GM19438 (cell line): ENCODE results near the gene DRD4.

Experiments
- ATAC-seq: cut with Tn5 transposase; IDR thresholded peaks from one replicate; pipeline ENCODE4 v1.9.1; 2021; ENCODE audit warnings: low read depth; ENCODE audit not compliant: unreplicated experiment

The DRD4 gene

GRCh38 chr11:636511-637332, at the start of gene DRD4:
Gene DRD4 (plus strand): TSS chr11:637269. CDS start chr11:637305, 36 bp downstream.
- ATAC-seq, result no peak

- no peak for ATAC-seq
Observed at GRCh38 chr11:587546-587945, 49.5 kb upstream of the DRD4 start.

GRCh38 chr11:587978-588380, 49.1 kb upstream of the DRD4 start:
- ATAC-seq, result no peak

- ATAC-seq, result no peak
Observed at GRCh38 chr11:589798-590197, 47.3 kb upstream of the DRD4 start.

DNA sequence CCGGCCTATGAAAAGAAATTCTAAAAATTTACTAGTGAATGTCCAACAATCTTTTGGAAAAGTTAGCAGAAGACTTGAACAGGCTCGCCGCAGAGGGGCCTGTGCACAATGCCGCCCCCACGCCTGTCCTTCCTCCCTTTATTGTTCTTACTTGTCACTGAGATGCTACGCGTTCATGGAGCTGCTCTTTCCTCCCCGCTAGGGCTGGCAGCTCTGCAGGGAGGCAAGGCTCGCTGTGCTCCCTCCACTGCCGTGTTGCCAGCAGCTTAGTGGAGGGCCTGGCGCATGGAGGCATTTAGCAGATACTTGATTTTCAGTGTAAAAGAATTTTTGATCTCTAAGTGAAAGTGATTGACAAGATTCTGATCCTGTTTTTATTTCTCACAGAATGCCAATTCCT, 46.1 kb upstream of the DRD4 start:
- ATAC-seq, result no peak

DNA sequence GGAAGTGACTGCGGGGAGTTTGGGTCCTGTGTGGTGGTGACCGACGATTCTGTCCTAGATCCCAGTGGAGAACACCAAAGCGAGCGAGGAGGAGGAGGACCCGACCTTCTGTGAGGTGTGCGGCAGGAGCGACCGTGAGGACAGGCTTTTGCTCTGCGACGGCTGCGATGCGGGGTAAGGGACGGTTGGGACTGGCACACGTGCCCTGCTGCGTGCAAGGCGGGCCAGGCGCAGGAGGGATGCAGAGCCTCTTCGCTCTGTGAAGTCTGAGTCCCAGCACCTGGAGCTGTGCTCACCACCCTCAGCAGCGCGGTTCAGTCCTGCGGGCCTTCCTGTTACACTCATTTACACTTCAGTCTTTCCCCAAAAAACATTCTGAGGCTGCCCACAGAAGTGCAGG, 44.6 kb upstream of the DRD4 start:
- no peak for ATAC-seq

DNA sequence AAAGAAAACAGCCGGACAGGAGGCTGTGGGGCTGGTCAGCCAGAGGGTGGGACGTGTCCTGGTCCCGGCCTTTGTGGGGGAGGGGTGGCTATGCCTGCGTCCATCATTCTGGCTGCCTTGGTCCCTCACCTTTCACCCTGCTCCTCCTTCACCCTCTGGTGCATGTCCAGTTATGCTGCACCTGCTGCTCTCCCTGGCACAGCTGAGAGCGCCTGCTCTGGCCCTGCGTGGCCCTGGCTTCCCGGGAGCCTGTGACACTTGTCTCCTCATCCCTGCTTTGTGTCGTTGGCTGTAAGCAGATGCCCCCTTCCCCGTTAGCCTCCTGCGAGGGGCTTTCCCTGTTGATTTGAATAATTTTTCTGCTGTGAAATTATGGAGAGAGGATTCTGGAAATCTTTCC, 44.2 kb upstream of the DRD4 start:
- no peak for ATAC-seq

DNA sequence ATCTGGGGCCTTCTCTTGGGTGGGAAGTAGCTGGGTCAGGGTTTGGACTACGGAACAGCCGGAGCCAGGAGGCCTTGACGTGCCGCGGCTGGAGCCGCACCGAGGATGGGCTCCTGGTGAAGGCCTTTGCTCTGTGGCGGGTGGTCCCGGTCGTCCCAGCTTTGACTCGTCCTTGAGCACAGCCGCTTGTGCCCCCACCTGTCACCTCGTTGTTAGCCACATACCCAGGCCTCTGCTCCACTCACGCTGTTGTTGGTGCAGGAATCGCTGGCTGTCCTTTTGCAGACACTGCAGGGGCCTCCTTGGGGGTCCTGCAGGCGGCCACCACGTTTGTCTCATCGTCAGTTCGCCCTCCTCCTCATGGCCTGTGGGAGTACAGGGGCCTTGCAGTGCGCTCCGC, 43.7 kb upstream of the DRD4 start:
- no peak for ATAC-seq

- no peak for ATAC-seq
Observed at GRCh38 chr11:595400-595799, 41.7 kb upstream of the DRD4 start.

DNA sequence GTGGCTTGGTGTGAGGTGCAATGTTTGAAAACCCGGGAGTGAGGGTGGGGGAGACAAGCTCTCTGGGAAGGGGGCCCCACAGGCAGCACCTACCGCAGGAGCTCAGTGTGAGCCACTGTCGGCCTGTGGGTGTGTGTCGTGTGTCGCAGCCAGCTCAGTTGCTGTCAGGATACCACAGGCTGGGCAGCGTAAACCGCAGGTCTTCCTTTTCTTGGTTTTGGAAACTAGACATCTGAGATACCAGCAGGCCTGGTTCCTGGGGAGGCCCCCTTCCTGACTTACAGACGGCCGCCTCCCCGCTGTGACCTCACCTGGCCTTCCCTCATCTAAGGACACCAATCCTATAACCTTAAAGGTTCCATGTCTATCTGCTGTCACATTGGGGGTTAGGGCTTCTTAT, 40.7 kb upstream of the DRD4 start:
- no peak for ATAC-seq

DNA sequence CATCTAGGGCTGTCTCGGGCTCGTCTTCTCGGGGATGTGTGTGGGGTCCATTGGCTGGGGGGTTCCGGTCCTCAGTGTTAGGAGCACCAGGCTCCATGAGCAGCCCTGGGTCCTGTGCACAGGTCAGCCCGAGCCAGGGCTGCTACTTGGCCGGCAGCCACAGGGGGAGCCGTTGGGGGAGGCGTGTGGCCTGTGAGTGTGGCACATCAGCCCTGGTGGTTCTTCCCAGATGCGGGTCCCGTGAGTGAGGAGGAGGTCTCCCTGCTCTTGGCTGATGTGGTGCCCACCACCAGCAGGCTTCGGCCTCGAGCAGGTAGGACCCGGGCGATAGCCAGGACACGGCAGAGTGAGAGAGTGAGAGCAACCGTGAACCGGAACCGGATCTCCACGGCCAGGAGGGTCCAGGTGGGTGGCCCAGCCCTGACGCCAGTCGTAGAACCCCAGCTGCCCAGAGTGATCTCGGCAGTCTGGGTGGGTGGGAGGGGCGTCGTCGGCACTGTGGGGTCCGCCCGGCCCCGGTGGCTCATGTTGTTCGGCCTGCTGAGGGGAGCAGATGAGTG, 39.8 kb upstream of the DRD4 start:
- no peak for ATAC-seq

- ATAC-seq, result no peak
Observed at GRCh38 chr11:598005-598680, 38.9 kb upstream of the DRD4 start.

DNA sequence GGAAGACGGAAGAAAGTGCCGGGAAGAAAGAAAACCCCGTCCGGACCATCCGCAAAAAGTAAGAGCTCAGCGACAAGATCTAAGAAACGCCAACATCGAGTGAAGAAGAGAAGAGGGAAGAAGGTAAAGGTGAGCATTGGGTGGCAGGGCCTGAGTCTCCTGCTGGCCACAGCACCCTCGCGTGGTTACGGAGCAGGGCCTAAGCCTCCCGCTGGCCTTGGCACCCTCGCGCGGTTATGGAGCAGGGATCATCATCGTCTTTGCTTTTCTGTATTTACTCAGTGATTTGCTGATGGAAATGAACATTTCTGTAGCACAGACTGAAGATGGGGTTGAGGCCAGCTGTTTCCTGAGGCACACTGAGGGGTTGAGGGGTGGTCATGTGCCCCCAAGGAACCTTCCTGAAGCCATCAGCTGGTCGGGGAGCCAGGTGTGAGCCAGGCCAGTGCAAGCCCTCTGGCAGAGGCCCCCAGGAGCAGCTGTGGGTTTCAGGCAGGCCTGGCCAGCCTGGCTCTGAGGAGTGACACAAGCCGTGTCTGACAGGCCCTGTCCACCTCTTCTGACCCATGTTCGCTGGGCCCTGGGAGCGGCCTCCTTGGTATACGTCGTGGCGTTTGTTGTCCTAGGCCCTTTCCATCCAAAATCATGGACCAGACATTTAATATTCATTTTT, 35.4 kb upstream of the DRD4 start:
- no peak for ATAC-seq

GRCh38 chr11:603154-603553, 33.9 kb upstream of the DRD4 start:
- no peak for ATAC-seq

- ATAC-seq, result no peak
Observed at GRCh38 chr11:605286-606129, 31.6 kb upstream of the DRD4 start.

GRCh38 chr11:606245-606644, 30.8 kb upstream of the DRD4 start:
- ATAC-seq, result no peak

DNA sequence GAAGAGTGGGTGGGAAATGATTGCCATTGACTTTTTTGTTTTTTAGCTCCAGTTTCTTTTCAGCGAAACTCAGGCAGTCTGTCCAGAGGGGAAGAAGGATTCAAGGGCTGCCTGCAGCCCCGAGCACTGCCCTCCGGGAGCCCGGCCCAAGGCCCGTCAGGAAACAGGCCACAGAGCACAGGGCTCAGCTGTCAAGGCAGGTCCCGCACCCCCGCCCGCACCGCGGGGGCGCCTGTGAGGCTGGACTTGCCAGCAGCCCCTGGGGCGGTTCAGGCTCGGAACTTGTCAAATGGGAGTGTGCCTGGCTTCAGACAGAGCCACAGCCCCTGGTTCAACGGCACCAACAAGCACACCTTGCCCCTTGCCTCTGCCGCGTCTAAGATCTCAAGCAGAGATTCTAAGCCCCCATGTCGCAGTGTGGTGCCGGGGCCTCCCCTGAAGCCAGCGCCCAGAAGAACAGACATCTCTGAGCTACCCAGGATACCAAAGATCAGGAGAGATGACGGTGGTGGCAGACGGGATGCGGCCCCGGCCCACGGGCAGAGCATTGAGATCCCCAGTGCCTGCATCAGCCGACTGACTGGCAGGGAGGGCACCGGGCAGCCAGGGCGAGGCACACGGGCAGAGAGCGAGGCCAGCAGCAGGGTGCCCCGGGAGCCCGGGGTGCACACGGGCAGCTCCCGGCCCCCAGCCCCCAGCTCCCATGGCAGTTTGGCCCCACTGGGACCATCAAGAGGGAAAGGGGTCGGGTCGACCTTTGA, 29.9 kb upstream of the DRD4 start:
- no peak for ATAC-seq

DNA sequence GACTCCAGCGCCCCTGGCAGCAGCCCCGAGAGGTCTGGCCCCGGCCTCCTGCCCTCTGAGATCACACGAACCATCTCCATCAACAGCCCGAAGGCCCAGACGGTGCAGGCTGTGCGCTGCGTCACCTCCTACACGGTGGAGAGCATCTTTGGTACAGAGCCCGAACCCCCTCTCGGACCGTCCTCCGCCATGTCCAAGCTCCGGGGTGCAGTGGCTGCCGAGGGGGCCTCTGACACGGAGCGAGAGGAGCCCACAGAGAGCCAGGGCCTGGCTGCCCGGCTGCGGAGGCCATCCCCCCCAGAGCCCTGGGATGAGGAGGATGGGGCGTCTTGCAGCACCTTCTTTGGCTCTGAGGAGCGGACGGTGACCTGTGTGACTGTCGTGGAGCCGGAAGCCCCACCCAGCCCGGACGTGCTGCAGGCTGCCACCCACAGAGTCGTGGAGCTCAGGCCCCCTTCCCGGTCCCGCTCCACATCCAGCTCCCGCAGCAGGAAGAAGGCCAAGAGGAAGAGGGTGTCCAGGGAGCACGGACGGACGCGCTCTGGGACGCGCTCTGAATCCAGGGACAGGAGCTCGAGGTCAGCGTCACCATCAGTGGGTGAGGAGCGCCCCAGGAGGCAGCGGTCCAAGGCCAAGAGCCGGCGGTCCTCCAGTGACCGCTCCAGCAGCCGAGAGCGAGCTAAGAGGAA, 29.0 kb upstream of the DRD4 start:
- ATAC-seq, result no peak

DNA sequence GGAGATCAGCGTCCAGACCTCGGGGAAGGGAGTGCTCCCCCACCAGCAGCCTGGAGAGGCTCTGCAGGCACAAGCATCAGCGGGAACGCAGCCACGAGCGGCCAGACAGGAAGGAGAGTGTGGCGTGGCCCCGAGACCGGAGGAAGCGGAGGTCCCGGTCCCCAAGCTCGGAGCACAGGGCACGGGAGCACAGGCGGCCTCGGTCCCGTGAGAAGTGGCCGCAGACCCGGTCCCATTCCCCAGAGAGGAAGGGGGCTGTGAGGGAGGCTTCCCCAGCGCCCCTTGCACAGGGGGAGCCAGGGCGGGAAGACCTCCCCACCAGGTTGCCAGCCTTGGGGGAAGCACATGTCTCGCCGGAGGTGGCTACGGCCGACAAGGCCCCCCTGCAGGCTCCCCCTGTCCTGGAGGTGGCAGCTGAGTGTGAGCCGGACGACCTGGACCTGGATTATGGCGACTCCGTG, 28.2 kb upstream of the DRD4 start:
- ATAC-seq, result no peak
